ENCODE results near the gene GTF3C5. TPM values are rescaled to one million over a fixed set of nuclear protein-coding genes. Genes with fewer than 3 reads are reported as not detected.
"Not testable (repeated sequence)": the region's sequence is repeated elsewhere in the genome, so short reads cannot be mapped to it uniquely, and the experiment has no call there.

The GTF3C5 gene
- total and polyA plus RNA-seq, 2 donors (not counting 1 experiment from before 2014, with no cell fraction given), result 32.2 to 32.4 TPM

GRCh38 chr9:133067813-133068212 is 37.0 kb downstream of the GTF3C5 start:
- Histone ChIP-seq H3K4me2 (ENCODE audit: extremely low read depth, insufficient read depth, low read length) (no peak overlapping the region), H4K20me1 (ENCODE audit: control insufficient read depth, extremely low read depth, insufficient read depth, low read length) (no peaks in the 10 kb centered on the region), H3K9ac (ENCODE audit: insufficient read depth, low read length) (no peak overlapping the region), H3K4me3 (replicated peaks in 1 of 4; ENCODE audit: control extremely low read depth in 1 of 4, insufficient read depth in 1 of 4, low read depth in 3 of 4, low read length in 4 of 4) (no peak overlapping the region), H3K27me3 (ENCODE audit: control insufficient read depth, insufficient read depth, low read length) (no peaks in the 10 kb centered on the region), H3K79me2 (ENCODE audit: control insufficient read depth, insufficient read depth, low read length) (no peaks in the 10 kb centered on the region), H3K27ac (ENCODE audit: insufficient read depth, low read length) (no peak overlapping the region), H3K36me3 (ENCODE audit: control insufficient read depth, insufficient read depth, low read length) (peaks cover 1% of the 10 kb centered on the region), H3K9me3 (ENCODE audit: control insufficient read depth, insufficient read depth, low read depth, low read length) (no peaks in the 10 kb centered on the region), H2AFZ (ENCODE audit: low read length) (no peak overlapping the region), H3K4me1 (ENCODE audit: control insufficient read depth, extremely low read depth, insufficient read depth, low read length) (no peaks in the 10 kb centered on the region)
- no peak for TF ChIP-seq EZH2 (IDR thresholded peaks at IDR 0.05; ENCODE audit: low read length, missing control alignments)
- TF ChIP-seq, protein P1, sequence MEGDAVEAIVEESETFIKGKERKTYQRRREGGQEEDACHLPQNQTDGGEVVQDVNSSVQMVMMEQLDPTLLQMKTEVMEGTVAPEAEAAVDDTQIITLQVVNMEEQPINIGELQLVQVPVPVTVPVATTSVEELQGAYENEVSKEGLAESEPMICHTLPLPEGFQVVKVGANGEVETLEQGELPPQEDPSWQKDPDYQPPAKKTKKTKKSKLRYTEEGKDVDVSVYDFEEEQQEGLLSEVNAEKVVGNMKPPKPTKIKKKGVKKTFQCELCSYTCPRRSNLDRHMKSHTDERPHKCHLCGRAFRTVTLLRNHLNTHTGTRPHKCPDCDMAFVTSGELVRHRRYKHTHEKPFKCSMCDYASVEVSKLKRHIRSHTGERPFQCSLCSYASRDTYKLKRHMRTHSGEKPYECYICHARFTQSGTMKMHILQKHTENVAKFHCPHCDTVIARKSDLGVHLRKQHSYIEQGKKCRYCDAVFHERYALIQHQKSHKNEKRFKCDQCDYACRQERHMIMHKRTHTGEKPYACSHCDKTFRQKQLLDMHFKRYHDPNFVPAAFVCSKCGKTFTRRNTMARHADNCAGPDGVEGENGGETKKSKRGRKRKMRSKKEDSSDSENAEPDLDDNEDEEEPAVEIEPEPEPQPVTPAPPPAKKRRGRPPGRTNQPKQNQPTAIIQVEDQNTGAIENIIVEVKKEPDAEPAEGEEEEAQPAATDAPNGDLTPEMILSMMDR (conservative IDR thresholded peaks at IDR 0.05 in 1 of 2, IDR thresholded peaks at IDR 0.05 in 1 of 2; ENCODE audit: low read depth in 1 of 2, low read length in 2 of 2), result no peak
- DNase-seq (ENCODE audit: low read depth in 2 of 2), result no peak

DNA sequence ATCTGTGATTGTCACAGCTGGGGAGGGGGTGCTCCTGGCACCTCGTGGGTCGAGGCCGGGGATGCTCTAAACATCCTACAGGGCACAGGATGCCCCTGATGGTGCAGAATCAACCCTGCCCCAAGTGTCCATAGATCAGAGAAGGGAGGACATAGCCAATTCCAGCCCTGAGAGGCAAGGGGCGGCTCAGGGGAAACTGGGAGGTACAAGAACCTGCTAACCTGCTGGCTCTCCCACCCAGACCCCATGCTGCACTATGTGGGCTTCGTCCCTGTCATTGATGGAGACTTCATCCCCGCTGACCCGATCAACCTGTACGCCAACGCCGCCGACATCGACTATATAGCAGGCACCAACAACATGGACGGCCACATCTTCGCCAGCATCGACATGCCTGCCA is 37.6 kb downstream of the GTF3C5 start:
- not testable (repeated sequence) for H3K27ac ChIP-seq (ENCODE audit: insufficient read depth, low read length); H3K36me3 ChIP-seq (ENCODE audit: control insufficient read depth, insufficient read depth, low read length); H3K9ac ChIP-seq (ENCODE audit: insufficient read depth, low read length); H3K9me3 ChIP-seq (ENCODE audit: control insufficient read depth, insufficient read depth, low read depth, low read length); H3K4me3 ChIP-seq (replicated peaks in 1 of 4; ENCODE audit: control extremely low read depth in 1 of 4, insufficient read depth in 1 of 4, low read depth in 3 of 4, low read length in 4 of 4); H3K27me3 ChIP-seq (ENCODE audit: control insufficient read depth, insufficient read depth, low read length); H3K4me1 ChIP-seq (ENCODE audit: control insufficient read depth, extremely low read depth, insufficient read depth, low read length); H3K4me2 ChIP-seq (ENCODE audit: extremely low read depth, insufficient read depth, low read length); H2AFZ ChIP-seq (ENCODE audit: low read length); DNase-seq (ENCODE audit: low read depth in 2 of 2); H4K20me1 ChIP-seq (ENCODE audit: control insufficient read depth, extremely low read depth, insufficient read depth, low read length); H3K79me2 ChIP-seq (ENCODE audit: control insufficient read depth, insufficient read depth, low read length)

- not testable (repeated sequence) for H3K9me3 ChIP-seq (ENCODE audit: control insufficient read depth, insufficient read depth, low read depth, low read length); H3K36me3 ChIP-seq (ENCODE audit: control insufficient read depth, insufficient read depth, low read length); H3K27ac ChIP-seq (ENCODE audit: insufficient read depth, low read length); DNase-seq (ENCODE audit: low read depth in 2 of 2); H2AFZ ChIP-seq (ENCODE audit: low read length); H3K9ac ChIP-seq (ENCODE audit: insufficient read depth, low read length); H3K4me2 ChIP-seq (ENCODE audit: extremely low read depth, insufficient read depth, low read length); H4K20me1 ChIP-seq (ENCODE audit: control insufficient read depth, extremely low read depth, insufficient read depth, low read length); H3K4me3 ChIP-seq (replicated peaks in 1 of 4; ENCODE audit: control extremely low read depth in 1 of 4, insufficient read depth in 1 of 4, low read depth in 3 of 4, low read length in 4 of 4); H3K27me3 ChIP-seq (ENCODE audit: control insufficient read depth, insufficient read depth, low read length); H3K79me2 ChIP-seq (ENCODE audit: control insufficient read depth, insufficient read depth, low read length); H3K4me1 ChIP-seq (ENCODE audit: control insufficient read depth, extremely low read depth, insufficient read depth, low read length)
Measured at GRCh38 chr9:133070500-133070961, 39.7 kb downstream of the GTF3C5 start.

DNA sequence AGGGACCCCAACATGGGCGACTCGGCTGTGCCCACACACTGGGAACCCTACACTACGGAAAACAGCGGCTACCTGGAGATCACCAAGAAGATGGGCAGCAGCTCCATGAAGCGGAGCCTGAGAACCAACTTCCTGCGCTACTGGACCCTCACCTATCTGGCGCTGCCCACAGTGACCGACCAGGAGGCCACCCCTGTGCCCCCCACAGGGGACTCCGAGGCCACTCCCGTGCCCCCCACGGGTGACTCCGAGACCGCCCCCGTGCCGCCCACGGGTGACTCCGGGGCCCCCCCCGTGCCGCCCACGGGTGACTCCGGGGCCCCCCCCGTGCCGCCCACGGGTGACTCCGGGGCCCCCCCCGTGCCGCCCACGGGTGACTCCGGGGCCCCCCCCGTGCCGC is 40.2 kb downstream of the GTF3C5 start:
- H3K4me3 ChIP-seq (replicated peaks in 1 of 4; ENCODE audit: control extremely low read depth in 1 of 4, insufficient read depth in 1 of 4, low read depth in 3 of 4, low read length in 4 of 4); DNase-seq (ENCODE audit: low read depth in 2 of 2); H3K79me2 ChIP-seq (ENCODE audit: control insufficient read depth, insufficient read depth, low read length); H3K9me3 ChIP-seq (ENCODE audit: control insufficient read depth, insufficient read depth, low read depth, low read length); H3K4me2 ChIP-seq (ENCODE audit: extremely low read depth, insufficient read depth, low read length); H3K36me3 ChIP-seq (ENCODE audit: control insufficient read depth, insufficient read depth, low read length); H3K27ac ChIP-seq (ENCODE audit: insufficient read depth, low read length); H3K27me3 ChIP-seq (ENCODE audit: control insufficient read depth, insufficient read depth, low read length); H3K4me1 ChIP-seq (ENCODE audit: control insufficient read depth, extremely low read depth, insufficient read depth, low read length); H4K20me1 ChIP-seq (ENCODE audit: control insufficient read depth, extremely low read depth, insufficient read depth, low read length); H2AFZ ChIP-seq (ENCODE audit: low read length); H3K9ac ChIP-seq (ENCODE audit: insufficient read depth, low read length): not testable (repeated sequence)
